Daoy (cell line): ENCODE results near the gene NDC80. TPM values are rescaled to one million over a fixed set of nuclear protein-coding genes. Genes with fewer than 3 reads are reported as not detected.

Experiments used
- DNase-seq: peaks from one replicate; pipeline ENCODE4 v3.0.0-alpha.2; 2015; ENCODE audit warnings: low read depth
- total RNA-seq: library from RNA; depleted of rRNA; stranded (reverse); fragments of >200 nt; shearing (Covaris generic); gene quantifications from 2 replicates; pipeline ENCODE4 v1.2.3, GENCODE V29; 2014

Gene NDC80
- total RNA-seq, 1 experiment from 2014 or later = 48.9 TPM

DNA sequence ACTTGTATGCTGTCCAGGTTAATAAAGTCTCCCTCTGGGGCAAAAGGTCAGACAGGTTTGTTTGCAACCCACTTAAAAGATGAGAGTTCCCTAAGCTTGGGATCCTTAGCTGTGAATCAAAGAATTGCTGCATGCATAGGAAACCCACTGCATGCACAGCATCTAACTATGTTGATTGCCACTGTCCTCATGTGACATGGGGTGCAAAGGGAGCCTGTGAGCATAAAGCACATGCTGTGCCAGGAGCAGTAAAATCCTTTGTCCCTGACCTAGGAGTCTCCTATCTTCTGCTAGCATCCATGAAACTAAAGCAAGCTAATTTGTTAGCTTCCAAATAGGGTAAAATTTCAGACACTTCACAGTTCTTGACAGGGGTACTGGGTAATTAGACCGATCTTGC is 13.8 kb upstream of the NDC80 start:
- DNase-seq = no peak

DNA sequence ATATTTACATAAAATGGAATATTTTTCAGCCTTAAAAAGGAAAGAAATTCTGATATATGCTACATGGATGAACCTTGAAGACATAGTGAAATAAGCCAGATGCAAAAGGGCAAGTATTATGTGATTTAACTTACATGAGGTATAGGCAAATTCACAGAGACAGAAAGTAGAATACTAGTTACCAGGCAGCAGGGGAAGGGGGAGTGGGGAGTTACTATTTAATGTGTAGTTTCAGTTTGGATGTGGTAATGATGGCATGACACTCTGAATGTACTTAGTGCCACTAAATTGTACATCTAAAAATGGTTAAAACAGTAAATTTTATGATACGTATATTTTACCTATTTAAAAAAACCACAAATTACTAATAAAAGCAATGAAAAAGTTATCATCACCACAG is 12.1 kb upstream of the NDC80 start:
- DNase-seq = no peak

DNA sequence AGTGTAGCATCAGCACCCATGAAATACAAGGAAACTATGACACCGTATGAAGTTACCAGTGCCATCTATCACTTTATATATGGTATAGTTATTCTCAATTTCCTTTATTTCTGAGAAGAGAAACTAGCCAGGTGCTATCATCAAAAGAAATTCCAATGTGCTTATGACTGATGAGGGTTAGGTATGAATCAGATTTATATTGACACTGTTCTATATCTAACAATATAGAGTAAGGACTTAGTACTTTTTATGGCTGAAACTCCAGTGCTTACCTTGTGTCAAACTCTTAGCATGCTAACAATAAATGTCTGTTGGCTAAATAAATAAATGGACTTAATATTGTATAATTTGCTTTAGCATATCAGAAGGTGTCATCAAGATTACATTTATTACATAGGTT is 7.0 kb upstream of the NDC80 start:
- DNase-seq = no peak

GRCh38 chr18:2568129-2568528 is 3.2 kb upstream of the NDC80 start:
- DNase-seq = no peak

- no peak for DNase-seq
Observed at GRCh38 chr18:2568605-2569004, 2.8 kb upstream of the NDC80 start.

DNA sequence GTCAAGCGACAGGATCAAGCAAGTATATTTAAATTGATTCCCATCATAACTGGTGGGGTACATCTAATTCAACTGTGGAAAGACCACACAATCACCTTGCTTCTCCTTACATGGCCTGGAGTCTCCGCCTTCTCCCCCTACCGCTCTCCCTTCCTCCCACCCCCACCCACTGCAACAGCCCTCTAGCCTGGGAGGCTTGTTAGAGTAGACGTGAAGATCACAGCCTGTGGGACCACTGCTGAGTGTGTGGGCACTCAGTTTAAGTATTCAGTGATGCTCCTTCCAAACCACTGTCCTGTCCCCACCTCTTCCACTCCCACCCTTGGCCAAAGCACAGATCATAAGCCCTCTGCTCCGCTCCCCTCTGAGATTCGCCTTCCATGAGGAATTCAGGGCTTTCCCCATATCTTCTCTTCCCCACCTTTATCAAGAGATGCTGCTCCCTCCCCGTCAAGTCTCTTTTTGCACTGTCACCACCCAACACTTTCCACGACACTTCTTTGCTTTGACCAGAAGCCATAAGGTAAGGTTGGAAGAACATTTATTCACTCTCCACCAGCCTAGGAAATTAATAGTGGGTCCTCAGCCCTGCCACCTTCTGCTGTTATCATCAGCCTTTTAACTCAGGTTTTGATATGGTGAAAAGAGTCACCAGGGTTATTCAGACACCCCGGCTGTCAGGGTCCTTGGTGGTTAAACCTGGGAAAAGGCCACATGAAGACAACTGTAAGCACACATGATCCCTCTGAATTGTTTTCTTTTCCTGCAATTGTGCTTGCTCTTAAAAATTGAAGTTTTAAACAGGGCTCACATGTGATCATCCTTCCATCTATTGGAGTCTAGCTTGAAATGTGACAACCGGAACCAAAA is 1.8 kb upstream of the NDC80 start:
- DNase-seq = no peak

DNA sequence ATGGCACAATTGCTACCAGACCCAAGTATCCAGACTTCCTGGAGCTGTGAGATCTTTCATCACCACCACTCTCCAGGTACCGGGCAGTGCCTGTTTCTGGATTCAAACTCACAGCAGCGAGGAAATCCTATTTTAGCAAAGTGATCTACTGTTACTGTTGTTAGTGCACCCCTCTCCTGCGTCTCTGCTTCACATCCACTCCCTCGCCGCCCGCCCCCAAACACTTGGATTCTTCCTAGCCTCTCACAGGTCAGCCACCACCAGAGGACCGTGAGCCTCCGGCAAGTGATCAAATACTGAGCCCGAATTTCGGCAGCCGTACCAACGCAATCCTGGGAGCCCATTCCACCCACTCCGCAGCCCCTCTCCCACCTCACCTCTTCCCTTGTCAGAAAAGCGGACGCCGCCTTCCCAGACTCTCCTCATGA is 571 bp upstream of the NDC80 start:
- peak; percentile 46 for DNase-seq

- no peak for DNase-seq
Observed at GRCh38 chr18:2572171-2572569, 813 bp downstream of the NDC80 start.

DNA sequence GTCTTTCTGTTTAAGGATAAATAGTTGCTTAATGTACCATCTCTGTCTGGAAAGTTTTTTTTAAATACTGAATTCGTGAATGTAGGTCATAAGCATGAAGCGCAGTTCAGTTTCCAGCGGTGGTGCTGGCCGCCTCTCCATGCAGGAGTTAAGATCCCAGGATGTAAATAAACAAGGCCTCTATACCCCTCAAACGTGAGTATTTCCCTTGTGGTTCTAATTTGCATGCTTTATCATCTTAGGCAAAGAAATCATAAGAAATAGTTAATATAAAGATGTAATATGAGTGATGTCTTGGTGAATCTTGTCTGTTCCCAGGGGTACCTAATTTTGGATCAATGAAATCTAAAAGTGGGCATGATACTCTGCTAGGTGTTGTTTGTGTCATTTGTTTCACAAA is 1.5 kb downstream of the NDC80 start:
- no peak for DNase-seq

GRCh38 chr18:2573408-2573807 is 2.1 kb downstream of the NDC80 start:
- no peak for DNase-seq

DNA sequence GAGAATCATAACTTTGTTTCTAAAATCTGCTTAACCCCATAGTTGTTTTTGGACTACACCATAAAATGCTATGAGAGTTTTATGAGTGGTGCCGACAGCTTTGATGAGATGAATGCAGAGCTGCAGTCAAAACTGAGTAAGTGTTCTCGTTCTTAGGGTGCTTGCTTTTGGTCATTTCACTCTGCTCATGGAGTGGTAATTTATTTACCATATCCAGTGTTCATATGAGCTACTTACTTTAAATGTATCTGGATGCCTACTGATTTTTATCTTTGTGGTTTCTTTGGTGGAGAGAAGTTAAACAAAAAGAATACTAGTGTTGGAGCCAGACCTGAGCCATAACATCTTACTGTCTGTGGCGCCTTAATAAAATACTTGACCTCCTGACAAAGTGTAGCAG is 16.4 kb downstream of the NDC80 start:
- no peak for DNase-seq

- DNase-seq = no peak
Observed at GRCh38 chr18:2588666-2589344, 17.4 kb downstream of the NDC80 start.

GRCh38 chr18:2589345-2590068 is 18.1 kb downstream of the NDC80 start:
- DNase-seq = no peak

GRCh38 chr18:2590303-2590702 is 18.9 kb downstream of the NDC80 start:
- no peak for DNase-seq

DNA sequence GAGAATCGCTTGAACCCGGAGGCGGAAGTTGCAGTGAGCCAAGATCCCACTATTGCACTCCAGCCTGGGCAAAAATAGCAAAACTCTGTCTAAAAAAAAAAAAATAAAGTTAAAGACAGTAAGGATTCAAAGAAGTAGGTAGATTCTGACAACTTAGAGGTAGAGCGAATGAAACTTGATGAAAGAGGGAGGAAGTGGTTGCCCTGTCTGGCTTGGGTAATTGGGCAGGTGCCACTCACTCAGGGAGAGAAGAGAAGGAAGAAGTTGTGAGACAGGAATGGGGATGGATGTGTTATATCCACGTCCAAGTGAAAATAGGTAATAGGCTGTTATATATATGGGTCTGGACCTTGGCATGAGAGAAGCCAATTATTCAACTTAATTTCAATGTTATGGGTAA is 26.3 kb downstream of the NDC80 start:
- no peak for DNase-seq

DNA sequence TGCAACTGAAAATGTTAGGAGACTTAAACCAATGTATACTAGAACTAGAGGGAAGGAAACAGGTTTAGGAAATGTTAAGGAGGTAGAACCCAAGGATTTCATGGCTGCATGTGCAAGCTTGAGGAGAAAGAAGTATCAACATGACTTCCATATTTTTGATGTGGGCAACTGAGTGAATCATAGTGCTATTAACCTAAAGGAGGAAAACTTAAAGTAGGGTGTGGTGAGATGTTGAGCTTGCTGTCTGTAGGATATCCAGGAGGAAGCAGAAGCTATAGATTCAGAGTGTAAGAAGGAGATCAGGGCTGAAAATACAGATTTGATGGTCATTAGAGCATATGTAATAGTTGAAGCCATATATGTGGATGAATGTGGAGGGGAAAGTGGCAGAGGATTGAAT is 31.5 kb downstream of the NDC80 start:
- DNase-seq = no peak

DNA sequence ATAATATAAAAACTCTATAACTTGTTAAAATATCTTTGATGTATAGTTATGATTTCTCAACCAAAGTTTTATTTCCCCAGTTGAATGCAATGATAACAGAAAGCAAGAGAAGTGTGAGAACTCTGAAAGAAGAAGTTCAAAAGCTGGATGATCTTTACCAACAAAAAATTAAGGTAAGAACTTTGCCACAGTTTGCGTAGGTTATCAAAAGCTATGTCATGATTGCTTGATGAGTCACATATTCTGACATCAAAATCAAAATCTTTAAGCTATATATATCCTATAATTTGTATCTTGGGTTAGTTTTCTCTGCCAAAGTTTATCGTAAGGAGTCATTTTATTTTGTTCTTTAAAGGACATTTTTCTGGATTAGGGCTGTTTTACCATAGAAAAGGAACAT is 35.0 kb downstream of the NDC80 start:
- DNase-seq = no peak

- no peak for DNase-seq
Observed at GRCh38 chr18:2609604-2610003, 38.2 kb downstream of the NDC80 start.

DNA sequence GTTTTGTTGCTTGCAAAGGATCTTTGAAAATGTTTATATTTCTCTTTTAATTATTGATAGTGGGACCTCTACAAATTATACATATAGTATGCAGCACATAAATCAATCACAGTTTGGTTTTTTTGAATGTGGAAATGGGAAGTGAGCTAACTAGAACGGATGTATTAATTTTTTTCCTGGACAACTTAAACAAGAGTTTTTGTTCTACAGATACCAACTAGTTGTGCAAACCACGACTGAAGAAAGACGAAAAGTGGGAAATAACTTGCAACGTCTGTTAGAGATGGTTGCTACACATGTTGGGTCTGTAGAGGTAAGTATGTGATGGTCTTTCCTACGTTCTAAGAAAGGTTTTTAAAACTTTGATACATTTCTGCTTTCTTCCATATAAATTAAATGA is 39.2 kb downstream of the NDC80 start:
- DNase-seq = no peak

DNA sequence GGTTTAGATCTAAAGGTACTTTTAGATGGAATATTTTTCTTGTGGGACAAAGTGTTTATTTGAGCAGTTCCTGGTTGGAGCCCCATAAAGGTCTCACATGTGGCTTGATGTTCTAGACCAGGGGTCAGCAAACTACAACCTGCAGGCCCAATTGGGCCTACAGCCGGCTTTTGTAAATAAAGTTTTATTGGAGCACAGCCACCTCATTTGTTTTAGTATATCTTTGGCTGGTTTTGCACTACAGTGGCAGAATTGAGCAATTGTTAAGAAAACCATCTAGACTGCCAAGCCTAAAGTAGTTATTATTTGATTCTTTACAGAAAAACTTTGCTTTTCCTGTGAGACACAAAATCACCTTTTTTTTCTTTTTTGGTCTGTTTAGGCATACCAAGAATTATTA is 41.6 kb downstream of the NDC80 start:
- no peak for DNase-seq

DNA sequence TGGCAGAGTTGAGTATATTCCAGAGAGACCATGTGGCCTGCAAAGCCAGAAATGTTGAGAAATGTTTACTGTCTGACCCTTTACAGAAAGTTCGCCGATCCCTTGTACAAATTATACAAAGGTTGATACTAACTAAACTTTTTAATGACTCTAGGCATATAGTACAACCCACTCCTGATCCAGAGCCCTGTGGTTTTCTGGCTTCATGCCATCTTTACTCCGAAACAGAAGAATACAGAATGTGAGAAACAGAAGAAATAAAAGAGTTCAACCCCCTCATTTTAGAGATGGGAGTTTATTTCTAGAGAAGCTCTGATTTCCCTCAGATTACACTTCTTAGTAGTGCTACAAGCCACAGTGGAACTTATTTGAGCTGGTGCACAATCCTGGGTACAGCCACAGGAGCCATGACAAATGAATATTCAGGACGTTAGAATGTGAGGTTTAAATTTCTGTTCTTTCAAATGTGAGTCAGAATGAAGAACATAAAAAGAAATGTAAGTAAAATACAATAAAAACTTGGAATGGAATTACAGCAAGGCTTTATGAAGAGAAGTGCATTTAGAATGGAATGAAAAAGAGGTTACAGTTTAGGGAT is 46.1 kb downstream of the NDC80 start:
- no peak for DNase-seq

DNA sequence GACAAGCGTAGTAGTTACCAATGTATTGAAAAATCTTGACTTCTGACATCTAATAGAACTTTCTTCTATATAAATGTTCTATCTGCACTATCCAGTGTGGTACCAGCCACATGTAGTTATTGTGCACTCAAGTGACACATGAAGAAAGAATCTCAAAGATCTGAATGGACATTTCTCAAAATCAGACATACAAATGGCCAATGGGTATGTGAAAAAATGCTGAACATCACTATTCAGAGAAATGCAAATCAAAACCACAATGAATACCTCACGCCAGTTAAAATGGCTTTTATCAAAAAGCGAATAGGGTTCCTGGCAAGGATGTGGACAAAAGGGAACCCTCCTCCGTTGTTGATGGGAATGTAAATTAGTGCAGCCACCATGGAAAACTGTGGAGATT is 46.7 kb downstream of the NDC80 start:
- no peak for DNase-seq
